AG08396 (cell line): ENCODE measurements around the gene BAIAP3.

Experiments
- DNase-seq: peaks from one replicate; pipeline ENCODE4 v3.0.0; 2012; ENCODE audit warnings: low spot score, mixed read lengths

BAIAP3 gene

GRCh38 chr16:1392826-1393225 lies 59.4 kb downstream of the BAIAP3 start:
- DNase-seq, result no peak

GRCh38 chr16:1393613-1394176 lies 60.2 kb downstream of the BAIAP3 start:
- no peak for DNase-seq

GRCh38 chr16:1394367-1394951 lies 61.0 kb downstream of the BAIAP3 start:
- no peak for DNase-seq

- DNase-seq, result no peak
These were observed 62.1 kb downstream of the BAIAP3 start for GRCh38 chr16:1395444-1396031.

- DNase-seq, result no peak
These were observed 64.3 kb downstream of the BAIAP3 start for GRCh38 chr16:1397779-1398178.

DNA sequence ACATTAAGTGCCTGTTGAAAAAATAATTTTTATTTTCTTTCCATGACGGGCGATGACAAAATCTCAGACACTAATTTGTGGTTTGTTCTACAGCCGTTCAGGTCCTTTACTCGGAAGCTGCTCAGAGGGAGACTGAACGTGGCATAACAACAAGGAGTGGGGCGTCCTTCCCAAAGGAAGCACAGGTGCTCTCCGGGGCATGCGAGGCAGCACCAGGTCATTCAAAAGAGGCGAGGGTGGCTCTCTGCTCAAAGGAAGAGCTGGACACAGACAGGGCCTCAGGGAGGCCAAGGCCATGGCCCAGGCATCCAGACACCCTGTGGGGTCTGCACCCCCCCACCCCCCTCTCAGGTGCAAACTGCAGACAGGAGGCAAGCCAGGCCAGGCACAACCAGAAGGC lies 64.9 kb downstream of the BAIAP3 start:
- DNase-seq, result no peak
